ENCODE measurements around the gene SCAMP3.
A peak's percentile ranks its signal among the peaks of the same experiment; 100 is the strongest.

The SCAMP3 gene

GRCh38 chr1:155267373-155267772, 5.2 kb upstream of the SCAMP3 start:
- TF ChIP-seq CTCF (conservative IDR thresholded peaks at IDR 0.05; ENCODE audit: low read depth, low read length), result no peak
- no peak for DNase-seq (ENCODE audit: low read depth)
- H3K4me3 ChIP-seq (ENCODE audit: low read depth, low read length), result no peak overlapping the region

- TF ChIP-seq CTCF (conservative IDR thresholded peaks at IDR 0.05; ENCODE audit: low read depth, low read length), result no peak
- DNase-seq (ENCODE audit: low read depth), result no peak
- no peak overlapping the region for H3K4me3 ChIP-seq (ENCODE audit: low read depth, low read length)
Measured at GRCh38 chr1:155266553-155266952, 4.4 kb upstream of the SCAMP3 start.

GRCh38 chr1:155263067-155263466, 907 bp upstream of the SCAMP3 start:
- TF ChIP-seq CTCF (conservative IDR thresholded peaks at IDR 0.05; ENCODE audit: low read depth, low read length), result no peak
- no peak for DNase-seq (ENCODE audit: low read depth)
- no peak overlapping the region for H3K4me3 ChIP-seq (ENCODE audit: low read depth, low read length)

- TF ChIP-seq CTCF (conservative IDR thresholded peaks at IDR 0.05; ENCODE audit: low read depth, low read length), result no peak
- DNase-seq (ENCODE audit: low read depth), result no peak
Measured at GRCh38 chr1:155261493-155261851, 688 bp downstream of the SCAMP3 start.

GRCh38 chr1:155260276-155260675, 1.9 kb downstream of the SCAMP3 start:
- DNase-seq (ENCODE audit: low read depth), result no peak
- no peak for TF ChIP-seq CTCF (conservative IDR thresholded peaks at IDR 0.05; ENCODE audit: low read depth, low read length)
- no peak overlapping the region for H3K4me3 ChIP-seq (ENCODE audit: low read depth, low read length)

More at GRCh38 chr1:155261493-155261851, 688 bp downstream of the SCAMP3 start:
- H3K4me3 ChIP-seq (ENCODE audit: low read depth, low read length), result peak overlapping the region; percentile 94

- no peak overlapping the region for H3K4me3 ChIP-seq (ENCODE audit: low read depth, low read length)
- TF ChIP-seq CTCF (conservative IDR thresholded peaks at IDR 0.05; ENCODE audit: low read depth, low read length), result no peak
- DNase-seq (ENCODE audit: low read depth), result no peak
Measured at GRCh38 chr1:155256058-155256852, 5.9 kb downstream of the SCAMP3 start.

All from choroid plexus epithelial cell (primary cell).